SK-N-MC (cell line): Measurements from ENCODE around the gene SMG9.

ENCODE experiments used
- EZH2 ChIP-seq: fragments of 200-600 bp; sonication (generic); IDR thresholded peaks from one replicate; pipeline ENCODE4 v1.6.1; 2017; ENCODE audit warnings: antibody characterized with exemption
- FOXP2 ChIP-seq: optimal IDR thresholded peaks from 2 replicates; pipeline ENCODE3; 2011; ENCODE audit warnings: mild to moderate bottlenecking, moderate library complexity; ENCODE audit not compliant: insufficient read depth; ENCODE audit errors: extremely low read length, control extremely low read depth
- POLR2AphosphoS5 ChIP-seq: IDR thresholded peaks from 2 replicates; pipeline ENCODE4 v1.6.1; 2012; ENCODE audit warnings: mild to moderate bottlenecking, low read depth, low read length, borderline replicate concordance

- TF ChIP-seq EZH2 (no peak), POLR2AphosphoS5 (no peak), FOXP2 (no peak)
Observed at GRCh38 chr19:43735957-43736356, 18.8 kb downstream of the SMG9 start.
